HepG2 (cell line): ENCODE results near the gene POLR2J2. TPM values are rescaled to one million over a fixed set of nuclear protein-coding genes. Genes with fewer than 3 reads are reported as not detected.
"Not testable (repeated sequence)": the region's sequence is repeated elsewhere in the genome, so short reads cannot be mapped to it uniquely, and the experiment has no call there.

Source experiments
- ATAC-seq: fragments of 200-7000 bp; cut with Tn5 transposase; 3 replicates; pipeline ENCODE4 v1.9.1; 2020; ENCODE audit warnings: mild to moderate bottlenecking, moderate library complexity
- BruUV-seq: library from RNA; stranded (reverse); fragments of 400-500 nt; replicated peaks from 2 replicates; lab custom pipeline; 2021; lab: Mats Ljungman, UMichigan
- CTCF ChIA-PET: fragments of 300-600 bp; formaldehyde crosslinking; extraction: SDS; loops from one replicate; lab custom pipeline; 2021; ENCODE audit warnings: low total read pairs, inconsistent platforms, low intra/inter-chr PET ratio; lab: Yijun Ruan, JAX
- POLR2A ChIA-PET: fragments of 350-600 bp; sonication (Branson Sonifier 250); formaldehyde crosslinking; loops from one replicate; lab custom pipeline; 2020; ENCODE audit warnings: antibody characterized with exemption, inconsistent platforms; lab: Yijun Ruan, JAX
- DNase-seq: peaks from one replicate; pipeline ENCODE4 v3.0.0-alpha.2; 2015; ENCODE audit warnings: low spot score
- FAIRE-seq: peaks from 3 replicates; lab custom pipeline; 2011; peaks lifted over from hg19 to GRCh38; lab: Jason Lieb, UNC
- H2AFZ ChIP-seq: one replicate; pipeline ENCODE4 v1.6.1; 2011; ENCODE audit warnings: low read length, inconsistent platforms
- H3K27ac ChIP-seq: fragments of 300-600 bp; 3 replicates; pipeline ENCODE4 v1.8.0; 2011; ENCODE audit warnings: mixed run types, mild to moderate bottlenecking, mixed read lengths, low read length, inconsistent platforms; ENCODE audit not compliant: insufficient read depth; ENCODE audit errors: extremely low read length
- H3K27me3 ChIP-seq, 2 experiments: fragments of 200-600 bp in 1 of 2; 2 replicates in 1 of 2; 3 replicates in 1 of 2; pipeline versions ENCODE4 v1.6.0 to v1.8.0; 2011; ENCODE audit warnings: low read length in 2 of 2, mild to moderate bottlenecking in 2 of 2, moderate library complexity in 2 of 2, inconsistent platforms in 1 of 2; ENCODE audit not compliant: insufficient read depth in 2 of 2, control insufficient read depth in 1 of 2
- H3K36me3 ChIP-seq, 2 experiments: fragments of 200-600 bp in 1 of 2; replicated peaks in 1 of 2; 2 replicates in 1 of 2; 3 replicates in 1 of 2; pipeline versions ENCODE4 v1.5.1 to v1.8.0; 2011; ENCODE audit warnings: low read length in 2 of 2, inconsistent platforms in 1 of 2; ENCODE audit not compliant: insufficient read depth in 2 of 2, control insufficient read depth in 1 of 2
- H3K4me1 ChIP-seq: 2 replicates; pipeline ENCODE4 v1.5.1; 2012; ENCODE audit warnings: low read length, inconsistent platforms; ENCODE audit not compliant: insufficient read depth
- H3K4me2 ChIP-seq: 2 replicates; pipeline ENCODE4 v1.6.0; 2011; ENCODE audit warnings: low read depth, low read length, inconsistent platforms
- H3K4me3 ChIP-seq, 3 experiments: fragments of 200-600 bp in 1 of 3; sonication (generic), shearing (Covaris generic) in 1 of 3; replicated peaks in 1 of 3; 2 replicates each; pipeline ENCODE4 v1.5.1; 2011 to 2016; ENCODE audit warnings: low read length in 3 of 3, inconsistent platforms in 2 of 3, low read depth in 2 of 3, mild to moderate bottlenecking in 2 of 3, control low read depth in 1 of 3, mixed read lengths in 1 of 3; ENCODE audit not compliant: insufficient read depth in 1 of 3
- H3K79me2 ChIP-seq: one replicate; pipeline ENCODE4 v1.6.1; 2011; ENCODE audit warnings: low read length, inconsistent platforms; ENCODE audit not compliant: insufficient read depth
- H3K9ac ChIP-seq: 2 replicates; pipeline ENCODE4 v1.6.0; 2011; ENCODE audit warnings: mild to moderate bottlenecking, low read depth, low read length, inconsistent platforms; ENCODE audit not compliant: insufficient read depth
- H3K9me3 ChIP-seq: 2 replicates; pipeline ENCODE4 v1.5.1; 2012; ENCODE audit warnings: mild to moderate bottlenecking, low read length
- H4K20me1 ChIP-seq: 2 replicates; pipeline ENCODE4 v1.6.0; 2011; ENCODE audit warnings: inconsistent platforms, mild to moderate bottlenecking, low read length, moderate library complexity; ENCODE audit not compliant: insufficient read depth
- WGBS: methylation state at CpG from one replicate; pipeline ENCODE4 v1.1.6; 2017; ENCODE audit warnings: low lambda C conversion rate; 5-methylcytosine and 5-hydroxymethylcytosine counted together
- in situ Hi-C: cut with HindIII; loops from 2 replicates; pipeline ENCODE4 v1.10.0; 2017; ENCODE audit warnings: low pct_unique_long_range_greater_than_20kb; ENCODE audit not compliant: extremely low pct_ligation_motif_present
- intact Hi-C: fragments of 100-400 bp; cut with micrococcal nuclease; formaldehyde crosslinking; loops from one replicate; pipeline ENCODE4 v1.10.0; 2022; ENCODE audit not compliant: unreplicated experiment
- polyA plus RNA-seq, 8 experiments: library from polyadenylated mRNA; depleted of rRNA in 3 of 8; stranded (reverse) in 7 of 8; unstranded in 1 of 8; fragments of >200 nt; fragmentation: Illumina TruSeq in 4 of 8; extraction: Trizol in 4 of 8; gene quantifications; 2 replicates each; pipeline versions ENCODE4 v1.2.1 to v1.2.3, GENCODE V29; 2011 to 2016; ENCODE audit warnings: low read depth in 4 of 8, missing spikeins in 1 of 8, mixed read lengths in 1 of 8; ENCODE audit not compliant: insufficient read depth in 1 of 8
- total RNA-seq, 5 experiments: library from RNA; depleted of rRNA; stranded (reverse); fragments of >200 nt; fragmentation: Illumina TruSeq; extraction: Trizol; gene quantifications; 2 replicates each; pipeline ENCODE4 v1.2.3, GENCODE V29; 2016; ENCODE audit warnings: low read depth in 1 of 5

The POLR2J2 gene
- total and polyA plus RNA-seq, 2 of the 13 experiments (the other 11 are each of a cell fraction or from before 2014, with no cell fraction given) = 1.6 to 2.7 TPM

GRCh38 chr7:102647813-102648212 is 23.6 kb downstream of the POLR2J2 start:
- H3K27ac ChIP-seq, in situ Hi-C loops, H3K9me3 ChIP-seq, H2AFZ ChIP-seq, DNase-seq, intact Hi-C loops, H3K4me1 ChIP-seq, POLR2A ChIA-PET, H3K4me3 ChIP-seq, CTCF ChIA-PET, BruUV-seq, H4K20me1 ChIP-seq, FAIRE-seq, H3K27me3 ChIP-seq, H3K79me2 ChIP-seq, H3K4me2 ChIP-seq, H3K9ac ChIP-seq, H3K36me3 ChIP-seq: not testable (repeated sequence)
- 95% methylated on average over 6 of the region's 7 CpGs for WGBS
- ATAC-seq = peak; percentile 38

- H3K79me2 ChIP-seq, H4K20me1 ChIP-seq, intact Hi-C loops, H3K9me3 ChIP-seq, H3K27me3 ChIP-seq, in situ Hi-C loops, H3K9ac ChIP-seq, POLR2A ChIA-PET, DNase-seq, H3K27ac ChIP-seq, CTCF ChIA-PET, H3K36me3 ChIP-seq, H3K4me1 ChIP-seq, H2AFZ ChIP-seq, H3K4me2 ChIP-seq, ATAC-seq, FAIRE-seq, H3K4me3 ChIP-seq: not testable (repeated sequence)
- TSS peak; percentile 51 for BruUV-seq
- WGBS = no CpG with 5 or more reads among the region's 1 CpG
These were observed 28.1 kb downstream of the POLR2J2 start for GRCh38 chr7:102643404-102643803.

- DNase-seq, H3K4me3 ChIP-seq, in situ Hi-C loops, CTCF ChIA-PET, H3K9ac ChIP-seq, POLR2A ChIA-PET, H3K27ac ChIP-seq, ATAC-seq, H3K9me3 ChIP-seq, BruUV-seq, H3K4me1 ChIP-seq, intact Hi-C loops, H3K27me3 ChIP-seq, H3K4me2 ChIP-seq, H3K36me3 ChIP-seq, FAIRE-seq, H3K79me2 ChIP-seq, H4K20me1 ChIP-seq, H2AFZ ChIP-seq: not testable (repeated sequence)
- no CpG with 5 or more reads among the region's 9 CpGs for WGBS
These were observed 28.8 kb downstream of the POLR2J2 start, which contains the start of gene UPK3BL1 for GRCh38 chr7:102642691-102643090. Gene UPK3BL1, minus strand, starts transcription at chr7:102642791. Its CDS starts 50 bp downstream, at chr7:102642741.

- H3K79me2 ChIP-seq, ATAC-seq, H3K36me3 ChIP-seq, H3K27ac ChIP-seq, H3K9ac ChIP-seq, BruUV-seq, CTCF ChIA-PET, in situ Hi-C loops, H4K20me1 ChIP-seq, H3K9me3 ChIP-seq, DNase-seq, FAIRE-seq, H3K27me3 ChIP-seq, POLR2A ChIA-PET, H3K4me2 ChIP-seq, H3K4me1 ChIP-seq, intact Hi-C loops, H2AFZ ChIP-seq, H3K4me3 ChIP-seq: not testable (repeated sequence)
- 93% methylated on average over 6 of the region's 11 CpGs for WGBS
These were observed 32.6 kb downstream of the POLR2J2 start for GRCh38 chr7:102638848-102639247.
